HG03457 (cell line): ENCODE results near the gene DRG1.
"Not testable (repeated sequence)": the region's sequence is repeated elsewhere in the genome, so short reads cannot be mapped to it uniquely, and the experiment has no call there.

Experiments
- ATAC-seq: cut with Tn5 transposase; IDR thresholded peaks from one replicate; pipeline ENCODE4 v1.9.1; 2021; ENCODE audit warnings: moderate number of reproducible peaks; ENCODE audit not compliant: unreplicated experiment

DRG1 gene

DNA sequence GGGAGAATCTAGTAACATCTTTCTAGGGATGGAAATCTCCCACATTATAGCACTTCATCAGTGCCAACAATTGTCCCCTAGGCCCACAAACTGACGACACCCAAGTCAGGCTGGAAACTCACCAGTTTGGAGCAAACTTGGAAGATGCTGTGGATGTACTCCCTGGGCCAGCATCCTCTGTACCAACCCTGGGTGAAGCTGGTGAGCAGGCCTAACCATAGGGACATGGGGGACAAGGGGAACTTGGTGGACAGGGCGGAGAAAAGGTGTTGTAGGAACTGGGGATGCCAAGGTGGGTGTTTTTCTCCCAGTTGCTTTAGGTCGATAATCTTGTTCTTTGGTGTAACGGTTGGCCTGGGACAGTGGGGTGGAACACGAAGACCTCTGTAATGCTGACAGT lies 42.2 kb downstream of the DRG1 start:
- no peak for ATAC-seq

DNA sequence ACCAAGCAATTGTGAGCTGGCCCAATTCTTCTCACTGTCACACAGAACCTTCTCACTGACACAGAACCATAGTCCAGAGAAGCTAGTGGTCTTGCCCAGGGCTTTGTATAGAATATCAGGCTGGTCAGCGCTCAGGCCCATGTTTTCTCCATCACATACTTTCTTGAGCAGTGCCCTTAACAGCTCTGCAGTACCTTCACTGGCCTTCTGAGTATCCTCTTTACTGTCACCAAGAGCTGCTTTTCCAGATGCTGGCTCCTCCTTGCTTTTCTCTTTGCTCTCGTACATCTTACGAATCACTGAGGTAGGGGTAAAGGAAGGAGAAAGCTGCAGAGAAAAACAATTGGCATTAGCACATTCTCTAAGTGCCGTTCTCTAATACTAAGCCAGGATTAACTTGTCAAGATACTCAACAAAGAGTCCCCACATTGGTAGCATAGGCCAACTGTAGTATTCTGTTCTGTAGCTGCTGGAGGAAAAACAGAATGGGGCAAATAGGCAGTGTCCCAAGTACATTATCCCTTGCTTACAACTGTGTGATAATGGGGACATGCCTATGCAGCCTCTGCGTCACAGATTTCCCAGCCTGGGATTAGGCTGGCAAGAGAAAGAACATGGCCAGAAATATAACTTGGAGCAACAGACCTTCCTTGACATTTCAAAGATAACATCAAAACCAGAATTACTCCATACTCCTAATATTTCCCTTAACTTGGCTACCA lies 43.5 kb downstream of the DRG1 start:
- ATAC-seq, result no peak

DNA sequence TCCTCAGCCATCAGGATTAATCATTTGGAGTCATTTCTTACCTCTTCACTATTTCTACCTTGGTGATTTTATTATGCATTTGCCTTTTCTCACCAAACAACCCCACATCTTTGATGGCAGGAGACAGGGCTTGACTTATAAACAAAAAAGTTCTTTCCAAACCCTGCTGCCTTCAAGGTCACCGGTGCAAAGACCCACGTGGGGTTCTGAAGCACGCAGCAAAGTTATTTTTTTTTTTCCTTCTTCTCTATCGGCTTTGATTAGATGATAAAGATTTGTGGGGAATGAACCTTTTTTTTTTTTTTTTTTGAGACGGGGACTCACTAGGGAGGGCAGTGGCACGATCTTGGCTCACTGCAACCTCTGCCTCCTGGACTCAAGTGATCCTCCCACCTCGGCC lies 44.1 kb downstream of the DRG1 start:
- ATAC-seq, result no peak

DNA sequence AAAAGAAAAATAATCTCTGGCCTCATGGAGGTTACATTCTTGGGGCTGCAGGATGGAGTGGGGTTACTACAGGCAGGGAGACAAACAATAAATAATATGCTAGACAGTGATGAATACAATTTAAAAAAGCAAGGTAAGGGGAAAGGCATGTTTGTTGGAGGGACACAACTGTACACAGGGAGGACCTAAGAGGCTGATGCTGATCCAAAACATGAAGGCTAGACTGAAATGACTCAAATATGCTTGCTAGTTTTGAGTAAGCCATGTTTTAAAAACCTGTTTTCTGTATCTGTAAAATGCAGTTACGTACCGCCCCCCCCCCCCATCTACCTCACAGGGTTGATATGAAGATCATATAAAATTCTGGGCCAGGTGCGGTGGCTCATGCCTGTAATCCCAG lies 46.2 kb downstream of the DRG1 start:
- no peak for ATAC-seq

DNA sequence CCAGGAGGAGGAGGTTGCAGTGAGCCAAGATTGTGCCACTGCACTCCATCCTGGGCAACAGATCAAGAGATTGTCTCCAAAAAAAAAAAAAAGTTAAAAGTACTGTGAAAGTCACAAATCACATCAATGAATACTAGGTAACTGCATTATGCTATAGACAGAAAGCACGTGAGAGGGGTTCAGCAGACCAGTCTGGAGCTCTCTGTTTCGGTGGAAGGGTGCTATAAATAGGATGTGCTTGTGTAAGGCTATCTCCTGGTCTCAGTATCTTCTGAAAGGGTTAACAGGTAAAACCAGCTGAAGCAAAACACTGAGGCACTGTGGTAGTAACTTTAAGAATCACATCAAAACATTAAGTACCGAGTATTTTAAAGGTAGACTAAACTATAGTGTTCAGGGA lies 46.8 kb downstream of the DRG1 start:
- ATAC-seq, result no peak

DNA sequence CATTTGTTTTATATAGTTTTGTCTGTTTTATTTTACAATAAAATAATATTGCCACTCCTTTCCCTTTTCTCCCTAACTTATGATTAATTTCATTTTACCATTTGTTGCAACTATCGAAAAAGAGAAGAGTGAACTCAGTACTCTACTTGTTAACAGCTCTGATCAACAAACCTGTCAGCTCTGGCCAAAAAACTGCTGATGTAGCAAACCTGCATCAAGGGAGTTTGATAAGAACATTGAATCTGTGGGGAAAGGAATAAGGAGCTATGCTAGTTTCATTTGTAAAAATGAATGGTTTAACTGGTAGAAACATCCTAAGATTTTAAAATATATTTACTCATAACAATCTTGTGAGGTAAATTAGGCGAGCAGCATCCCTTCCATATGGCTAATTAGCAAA lies 47.4 kb downstream of the DRG1 start:
- ATAC-seq, result no peak

DNA sequence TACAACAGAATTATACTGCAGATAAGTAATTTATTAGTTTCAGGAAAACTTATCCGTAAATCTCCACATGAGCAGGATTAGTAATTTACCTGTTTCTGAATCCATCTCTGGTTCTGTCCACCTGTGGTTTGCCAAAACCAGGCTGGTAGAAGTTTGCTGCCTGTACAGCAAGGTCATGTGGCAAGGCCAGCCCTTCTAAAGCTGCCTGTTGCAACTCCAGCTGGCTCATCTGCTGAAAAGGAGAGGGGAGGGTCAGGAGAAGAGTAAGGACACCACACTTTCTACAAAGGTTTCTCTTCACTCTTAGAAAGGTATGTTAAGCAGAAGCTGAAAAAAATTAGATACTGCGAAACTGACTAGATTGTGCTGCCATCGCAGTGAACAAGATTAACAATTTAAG lies 47.9 kb downstream of the DRG1 start:
- ATAC-seq, result no peak

DNA sequence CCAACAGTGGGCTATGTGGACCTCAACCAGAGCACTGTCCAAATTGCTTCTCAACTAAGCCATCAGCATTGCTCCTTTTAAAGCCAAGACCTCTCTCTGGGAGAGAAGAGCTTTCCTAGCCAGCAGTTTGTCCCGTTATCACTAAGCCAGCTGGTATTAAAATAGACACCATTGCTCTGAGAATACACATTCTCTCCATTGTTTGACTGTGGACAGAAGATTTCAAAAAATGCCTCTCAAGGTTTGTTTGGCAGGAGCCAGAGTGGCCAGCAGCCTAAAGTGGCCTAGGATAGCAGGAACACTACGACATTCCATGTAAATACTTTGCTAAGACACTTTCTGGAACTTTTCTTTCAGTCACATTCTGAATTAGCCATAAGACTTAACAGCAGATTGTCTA lies 49.0 kb downstream of the DRG1 start:
- no peak for ATAC-seq

DNA sequence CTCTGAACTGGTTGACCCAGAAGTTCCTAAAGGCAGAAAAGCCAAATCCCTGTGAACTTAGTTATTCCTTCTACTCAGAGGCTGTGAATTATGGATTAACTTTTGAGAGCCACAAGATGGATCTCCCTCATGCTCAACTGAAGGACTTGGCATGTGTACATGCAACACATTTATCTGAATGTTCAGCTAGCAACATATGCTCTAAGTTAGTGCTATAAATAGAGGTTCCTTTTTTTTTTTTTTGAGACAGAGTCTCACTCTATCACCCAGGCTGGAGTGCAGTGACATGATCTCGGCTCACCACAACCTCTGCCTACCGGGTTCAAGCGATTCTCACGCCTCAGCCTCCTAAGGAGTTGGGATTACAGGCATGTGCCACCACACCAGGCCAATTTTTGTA lies 50.1 kb downstream of the DRG1 start:
- no peak for ATAC-seq

DNA sequence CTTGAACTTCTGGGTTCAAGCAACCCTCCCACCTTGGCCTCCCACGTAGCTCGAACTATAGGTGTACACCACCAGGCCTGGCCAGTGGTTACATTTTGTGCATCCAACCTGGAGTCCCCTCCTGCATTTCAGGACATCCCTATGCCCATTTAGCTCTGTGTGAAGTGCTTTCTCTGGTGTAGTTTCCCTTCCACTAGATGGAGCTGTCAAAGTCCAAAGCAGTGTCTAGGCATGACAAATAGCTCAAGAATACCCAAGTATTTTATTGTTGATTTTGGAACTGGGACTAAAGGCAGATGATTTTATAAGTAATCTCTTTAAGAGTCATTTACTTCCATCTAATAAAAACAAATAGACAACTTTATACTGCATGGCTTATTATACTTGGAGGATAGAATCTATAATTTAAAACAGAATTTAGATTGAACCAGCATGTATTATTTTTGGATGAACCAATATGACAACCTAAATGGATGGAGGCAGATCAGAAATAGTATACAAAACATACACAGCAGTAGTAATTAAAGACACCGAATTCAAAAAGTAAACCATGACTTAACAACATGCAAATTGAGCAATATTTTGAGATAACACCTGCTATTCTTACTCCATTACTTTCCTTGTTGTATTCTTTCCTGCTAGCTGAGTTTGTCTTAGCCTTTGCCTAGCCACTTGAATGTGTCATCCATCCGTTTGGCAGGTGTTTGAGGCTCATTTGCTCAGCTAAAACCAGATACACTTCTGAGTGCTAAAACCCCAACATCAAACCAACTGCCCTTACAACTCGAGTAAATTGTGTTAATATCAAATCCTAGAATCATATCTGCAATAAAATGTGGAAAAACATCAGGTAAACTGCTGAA lies 52.5 kb downstream of the DRG1 start:
- no peak for ATAC-seq

DNA sequence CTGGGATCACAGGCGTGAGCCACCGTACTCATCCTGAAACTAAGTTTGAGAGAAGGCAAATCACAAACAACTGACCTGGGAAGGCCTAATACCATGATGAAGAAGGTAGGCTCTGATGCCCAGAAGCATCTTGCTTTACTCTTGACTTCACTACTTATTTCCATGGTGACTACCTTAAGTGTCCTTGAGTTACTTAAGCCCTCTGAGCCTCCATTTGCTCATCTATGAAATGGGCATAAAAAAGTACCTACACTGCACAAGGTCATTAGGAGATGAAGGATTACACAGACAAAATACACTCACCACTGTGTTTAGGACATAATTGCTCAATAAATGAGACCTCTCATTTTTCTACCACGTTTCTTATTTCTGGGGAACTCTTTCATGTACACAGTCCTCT lies 62.3 kb downstream of the DRG1 start:
- ATAC-seq, result no peak

DNA sequence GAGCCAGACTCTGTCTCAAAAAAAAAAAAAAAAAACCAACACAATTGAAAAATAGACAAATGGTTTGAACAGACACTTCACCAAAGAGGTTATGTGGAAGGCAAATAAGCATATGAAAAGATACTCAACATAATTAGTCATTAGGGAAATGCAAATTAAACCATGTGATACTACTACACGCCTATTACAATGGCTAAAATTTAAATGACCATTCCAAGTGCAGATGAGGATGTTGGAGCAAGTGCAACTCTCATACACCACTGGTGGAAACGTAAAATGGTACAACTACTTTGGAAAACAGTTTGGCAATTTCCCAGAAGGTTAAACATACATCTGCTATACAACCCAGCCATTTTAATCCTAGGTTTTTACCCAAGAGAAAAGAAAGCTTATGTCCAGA lies 65.9 kb downstream of the DRG1 start:
- no peak for ATAC-seq

DNA sequence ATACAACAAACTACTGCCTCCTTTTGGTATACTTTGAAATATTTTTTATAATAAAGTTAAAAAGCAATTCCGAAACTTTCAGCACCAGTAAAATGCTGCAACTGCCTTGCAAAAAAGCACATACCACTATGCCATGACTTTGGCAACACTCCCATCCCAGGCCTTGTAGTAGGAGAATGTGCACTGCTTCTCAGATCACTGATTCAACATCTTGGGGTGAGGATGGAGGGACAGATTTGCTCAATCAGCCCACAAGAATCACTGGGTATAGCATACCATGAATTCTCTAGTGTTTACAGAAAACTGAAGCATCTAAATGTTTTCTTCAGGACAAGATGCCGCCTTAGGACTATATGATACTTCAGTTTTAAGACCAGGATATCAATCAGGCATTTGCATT lies 75.3 kb downstream of the DRG1 start:
- ATAC-seq, result no peak

DNA sequence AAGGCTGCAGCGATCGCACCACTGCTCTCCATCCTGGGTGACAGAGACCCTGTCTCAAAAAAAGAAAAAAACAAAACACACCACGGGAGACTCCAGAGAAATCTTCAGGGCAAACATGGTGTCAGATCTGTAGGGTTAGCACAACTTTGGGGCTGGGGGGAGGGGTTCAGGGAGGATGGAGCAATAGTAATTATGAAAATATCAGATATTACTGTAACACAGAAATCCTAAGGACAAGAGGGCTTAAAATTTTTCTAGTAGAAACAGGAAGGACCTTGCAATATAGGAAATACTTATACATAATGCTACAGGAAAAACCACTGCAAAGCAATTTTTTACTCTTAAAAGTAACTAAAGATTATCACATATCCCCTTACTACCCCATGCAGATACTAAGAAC lies 76.4 kb downstream of the DRG1 start:
- no peak for ATAC-seq

DNA sequence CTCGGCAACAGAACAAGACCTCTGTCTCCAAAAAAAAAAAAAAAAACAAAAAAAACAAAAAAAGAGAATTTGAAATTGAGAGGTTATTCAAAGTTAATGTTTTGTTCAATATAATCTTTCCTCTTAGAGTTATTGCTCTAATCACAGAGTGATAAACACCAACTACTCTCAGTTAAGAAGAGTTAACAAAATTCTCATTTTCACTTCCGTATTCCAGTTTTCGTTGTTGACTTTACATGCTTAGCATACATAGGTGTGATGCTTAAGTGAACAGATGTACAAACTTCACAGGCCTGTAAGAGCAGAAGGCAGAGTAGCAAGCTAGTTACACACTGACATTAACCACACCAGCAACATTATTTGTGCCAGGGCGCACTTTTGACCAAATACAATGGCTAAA lies 77.9 kb downstream of the DRG1 start:
- no peak for ATAC-seq

DNA sequence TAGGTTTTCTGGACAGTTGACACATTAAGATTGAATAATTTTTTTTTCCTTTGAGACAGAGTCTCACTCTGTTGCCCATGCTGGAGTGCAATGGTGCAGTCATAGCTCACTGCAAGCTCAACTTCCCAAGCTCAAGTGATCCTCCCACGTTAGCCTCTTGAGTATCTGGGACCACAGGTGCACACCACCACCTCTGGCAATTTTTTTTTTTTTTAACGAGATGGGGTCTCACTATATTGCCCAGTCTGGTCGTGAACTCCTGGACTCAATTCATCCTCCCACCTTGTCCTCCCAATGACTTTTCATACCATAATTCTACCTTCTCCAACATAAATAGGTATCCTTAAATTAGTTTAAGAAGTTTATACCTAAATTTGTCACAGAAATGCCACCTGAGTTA lies 81.7 kb downstream of the DRG1 start:
- no peak for ATAC-seq

DNA sequence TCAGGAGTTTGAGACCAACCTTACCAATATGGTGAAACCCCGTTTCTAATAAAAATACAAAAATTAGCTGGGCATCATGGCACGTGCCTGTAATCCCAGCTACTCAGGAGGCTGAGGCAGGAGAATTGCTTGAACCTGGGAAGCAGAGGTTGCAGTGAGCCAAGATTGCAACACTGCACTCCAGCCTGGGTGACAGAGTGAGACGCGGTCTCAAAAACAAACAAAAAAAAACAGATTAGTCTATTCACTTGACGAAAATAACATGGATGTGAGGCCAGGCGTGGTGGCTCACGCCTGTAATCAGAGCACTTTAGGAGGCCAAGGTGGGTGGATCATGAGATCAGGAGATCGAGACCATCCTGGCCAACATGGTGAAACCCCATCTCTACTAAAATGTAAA lies 83.1 kb downstream of the DRG1 start:
- not testable (repeated sequence) for ATAC-seq
